Stimulated activated CD8-positive, alpha-beta memory T cell treated with anti-CD3 and anti-CD28 coated beads, Interleukin-12 subunit alpha, Interleukin-12 subunit beta, amount 100 ng/mL, for 24 hours (primary cell): Measurements from ENCODE around the gene FGF11.

Source experiments
- DNase-seq: peaks from one replicate; pipeline ENCODE4 v3.0.0-alpha.2; 2020; ENCODE audit errors: extremely low read depth

Gene FGF11

DNA sequence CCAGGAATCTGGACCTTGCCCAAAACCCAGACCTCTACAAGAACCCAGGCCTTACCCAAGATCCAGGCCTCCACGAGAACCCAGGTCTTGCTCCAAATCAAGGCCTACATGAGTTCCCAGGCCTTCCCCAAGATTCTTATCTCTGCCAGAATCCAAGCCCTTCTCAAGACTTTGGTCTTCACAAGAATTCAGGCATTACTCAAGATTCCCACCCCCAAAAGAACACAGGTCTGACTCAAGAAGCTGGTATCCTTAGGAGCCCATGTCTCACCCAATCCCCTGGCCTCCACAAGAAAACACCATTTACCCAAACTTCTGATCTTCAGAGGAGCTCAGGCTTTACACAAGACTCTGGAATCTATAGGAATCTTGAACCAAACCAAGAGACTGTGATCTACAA is 8.1 kb upstream of the FGF11 start:
- no peak for DNase-seq

DNA sequence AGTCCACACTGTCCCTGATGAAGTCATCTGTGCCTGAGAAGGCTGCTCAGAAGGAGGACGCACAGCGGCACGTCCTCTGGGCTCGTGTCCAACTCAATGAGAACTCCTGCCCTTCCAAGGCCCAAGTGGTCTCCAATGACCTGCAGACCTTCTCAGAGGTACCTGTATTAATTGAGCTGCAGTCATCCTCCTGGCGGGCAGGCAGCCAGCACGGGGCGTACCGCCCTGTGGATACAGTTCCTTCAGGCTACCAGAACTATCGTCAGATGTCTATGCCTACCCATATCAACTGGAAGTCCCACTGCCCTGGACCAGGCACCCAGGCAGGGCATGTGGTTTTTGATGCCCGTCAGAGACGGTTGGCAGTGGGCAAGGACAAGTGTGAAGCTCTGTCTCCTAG is 7.0 kb upstream of the FGF11 start:
- DNase-seq: no peak

DNA sequence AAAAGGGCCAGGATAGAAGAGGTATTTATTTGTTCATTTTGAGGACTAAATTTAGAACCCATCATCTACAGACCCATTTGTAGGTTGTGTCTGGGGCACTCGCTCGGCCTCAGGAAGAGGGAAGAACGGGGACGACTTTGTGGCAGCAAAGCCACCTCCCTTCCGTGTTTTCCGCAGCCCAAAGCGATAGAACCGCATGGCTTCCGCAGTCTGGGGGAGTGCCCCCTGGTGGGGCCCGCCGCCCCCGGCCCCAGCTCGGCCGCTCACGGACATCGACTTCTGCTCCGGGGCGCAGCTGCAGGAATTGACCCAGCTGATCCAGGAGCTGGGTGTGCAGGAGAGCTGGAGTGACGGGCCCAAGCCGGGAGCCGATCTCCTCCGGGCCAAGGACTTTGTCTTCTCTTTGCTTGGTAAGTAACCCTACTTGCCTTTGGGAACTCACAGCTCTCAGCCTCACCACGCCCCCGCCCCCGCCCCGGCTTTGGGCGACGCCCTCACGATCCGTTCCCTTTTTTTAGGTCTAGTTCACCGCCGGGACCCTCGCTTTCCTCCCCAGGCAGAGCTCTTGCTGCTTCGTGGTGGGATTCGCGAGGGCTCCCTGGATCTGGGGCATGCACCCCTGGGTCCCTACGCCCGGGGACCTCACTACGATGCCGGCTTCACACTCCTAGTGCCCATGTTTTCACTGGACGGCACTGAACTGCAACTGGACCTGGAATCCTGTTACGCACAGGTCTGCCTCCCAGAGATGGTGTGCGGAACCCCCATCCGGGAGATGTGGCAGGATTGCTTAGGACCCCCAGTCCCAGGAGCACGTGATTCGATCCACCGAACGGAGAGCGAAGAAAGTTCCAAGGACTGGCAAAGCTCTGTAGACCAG is 3.4 kb upstream of the FGF11 start:
- no peak for DNase-seq

DNA sequence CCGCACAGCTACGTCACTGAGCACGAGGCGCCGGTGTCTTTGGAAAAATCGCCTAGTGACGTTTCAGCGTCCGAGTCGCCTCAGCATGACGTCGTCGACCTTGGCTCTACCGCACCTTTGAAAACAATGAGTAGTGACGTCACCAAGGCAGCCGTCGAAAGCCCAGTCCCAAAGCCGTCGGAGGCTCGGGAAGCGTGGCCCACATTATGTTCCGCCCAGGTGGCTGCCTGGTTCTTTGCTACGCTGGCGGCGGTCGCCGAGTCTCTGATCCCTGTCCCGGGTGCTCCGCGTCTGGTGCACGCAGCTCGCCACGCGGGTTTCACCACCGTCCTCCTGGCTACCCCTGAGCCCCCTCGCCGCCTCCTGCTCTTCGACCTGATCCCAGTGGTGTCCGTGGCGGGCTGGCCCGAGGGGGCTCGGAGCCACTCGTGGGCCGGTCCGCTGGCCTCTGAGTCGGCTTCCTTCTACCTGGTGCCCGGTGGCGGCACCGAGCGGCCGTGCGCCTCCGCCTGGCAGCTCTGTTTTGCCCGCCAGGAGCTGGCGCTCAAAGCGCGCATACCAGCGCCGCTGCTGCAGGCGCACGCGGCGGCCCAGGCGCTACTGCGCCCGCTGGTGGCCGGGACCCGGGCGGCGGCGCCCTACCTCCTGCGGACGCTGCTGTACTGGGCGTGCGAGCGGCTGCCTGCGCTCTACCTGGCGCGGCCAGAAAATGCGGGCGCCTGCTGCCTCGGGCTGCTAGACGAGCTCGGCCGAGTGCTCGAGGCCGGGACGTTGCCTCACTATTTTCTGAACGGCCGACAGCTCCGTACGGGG is 2.5 kb upstream of the FGF11 start:
- peak; percentile 53 for DNase-seq

DNA sequence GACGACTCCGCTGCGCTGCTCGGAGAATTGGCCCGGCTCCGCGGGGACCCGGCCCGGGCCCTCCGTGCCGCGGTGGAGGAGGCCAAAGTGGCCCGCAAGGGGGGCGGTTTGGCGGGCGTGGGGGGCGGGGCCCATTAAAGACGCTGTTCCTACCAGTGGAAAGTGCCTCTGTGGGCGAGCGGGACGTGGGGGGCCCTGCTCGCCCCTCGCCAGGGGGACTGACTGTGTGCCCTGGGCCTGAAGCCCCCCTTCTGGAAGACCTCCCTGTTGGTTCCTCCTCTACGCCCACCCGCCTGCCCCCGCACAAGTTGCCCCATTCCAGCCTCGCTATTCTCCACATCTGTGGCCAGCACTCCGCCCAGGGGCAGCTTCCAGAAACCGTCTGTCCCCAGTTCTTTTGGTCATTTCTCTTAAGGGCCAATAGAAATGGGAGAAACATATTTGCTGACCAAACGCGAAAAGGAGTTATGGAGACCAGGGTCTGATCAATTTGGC is 1.9 kb upstream of the FGF11 start:
- DNase-seq: no peak

DNA sequence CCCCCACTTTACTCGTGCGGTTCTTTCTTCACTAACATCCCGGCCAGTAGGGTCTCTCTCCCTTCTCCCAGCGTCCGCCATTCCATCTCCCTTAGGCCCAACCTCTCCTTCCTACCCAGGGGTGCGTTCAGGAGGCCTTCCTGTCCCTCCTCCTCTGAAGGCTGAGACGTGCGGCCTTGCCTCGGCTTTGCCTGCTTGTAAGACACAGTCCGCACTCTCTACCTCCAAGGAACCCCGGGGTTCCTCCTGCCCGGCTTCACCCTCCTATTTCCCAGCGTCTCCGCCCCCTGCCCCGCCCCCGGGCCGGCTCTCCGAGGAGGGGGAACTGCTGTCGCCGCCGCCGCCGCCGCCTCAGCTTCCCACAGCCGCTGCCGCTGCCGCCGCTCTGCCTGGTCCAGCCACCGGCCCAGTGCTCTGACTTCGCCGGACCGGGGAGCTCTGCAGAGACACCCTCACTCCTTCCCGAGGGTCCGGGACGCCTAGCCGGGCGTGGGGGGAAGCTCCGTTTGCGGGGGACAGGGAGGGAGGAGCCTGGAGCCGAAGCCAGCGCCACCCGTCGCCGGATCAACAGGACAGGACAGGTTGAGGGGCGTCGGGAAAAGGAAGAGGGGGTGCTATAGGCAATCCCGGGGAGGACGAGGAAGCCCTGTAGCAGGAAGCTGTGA is 1.2 kb upstream of the FGF11 start:
- DNase-seq: no peak

DNA sequence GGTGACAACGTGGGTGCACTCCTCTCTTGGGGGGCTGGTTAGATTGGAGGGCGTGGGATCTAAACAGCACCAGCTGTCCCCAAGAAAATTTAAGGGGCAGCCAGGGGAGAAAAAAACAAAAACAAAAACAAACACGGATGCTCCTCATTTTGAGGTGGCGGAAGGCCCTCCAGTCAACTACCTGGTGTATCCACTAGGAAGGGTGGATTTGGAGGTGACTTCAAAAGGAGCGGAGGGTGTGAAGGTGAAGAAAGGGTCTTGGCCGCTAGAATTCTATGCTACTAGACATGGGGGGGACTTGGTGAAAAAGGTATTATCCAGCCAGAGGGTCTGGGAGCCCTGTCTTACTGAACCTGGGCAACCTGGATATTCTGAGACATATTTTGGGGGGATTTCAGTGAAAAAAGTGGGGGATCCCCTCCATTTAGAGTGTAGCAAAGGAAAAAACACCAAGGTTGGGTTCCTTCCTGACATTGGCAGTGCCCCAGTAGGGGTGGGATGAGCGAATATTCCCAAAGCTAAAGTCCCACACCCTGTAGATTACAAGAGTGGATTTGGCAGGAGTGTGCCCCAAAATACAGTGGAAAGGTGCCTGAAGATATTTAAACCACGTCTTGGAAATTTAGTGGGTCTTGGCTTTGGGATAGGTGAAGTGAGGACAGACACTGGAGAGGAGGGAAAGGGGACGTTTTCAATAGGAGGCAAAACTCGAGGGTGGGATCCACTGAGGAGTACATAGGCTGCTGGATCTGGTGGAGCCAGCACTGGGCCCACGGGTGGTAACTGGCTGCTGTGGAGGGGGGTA is 454 bp upstream of the FGF11 start:
- no peak for DNase-seq

DNA sequence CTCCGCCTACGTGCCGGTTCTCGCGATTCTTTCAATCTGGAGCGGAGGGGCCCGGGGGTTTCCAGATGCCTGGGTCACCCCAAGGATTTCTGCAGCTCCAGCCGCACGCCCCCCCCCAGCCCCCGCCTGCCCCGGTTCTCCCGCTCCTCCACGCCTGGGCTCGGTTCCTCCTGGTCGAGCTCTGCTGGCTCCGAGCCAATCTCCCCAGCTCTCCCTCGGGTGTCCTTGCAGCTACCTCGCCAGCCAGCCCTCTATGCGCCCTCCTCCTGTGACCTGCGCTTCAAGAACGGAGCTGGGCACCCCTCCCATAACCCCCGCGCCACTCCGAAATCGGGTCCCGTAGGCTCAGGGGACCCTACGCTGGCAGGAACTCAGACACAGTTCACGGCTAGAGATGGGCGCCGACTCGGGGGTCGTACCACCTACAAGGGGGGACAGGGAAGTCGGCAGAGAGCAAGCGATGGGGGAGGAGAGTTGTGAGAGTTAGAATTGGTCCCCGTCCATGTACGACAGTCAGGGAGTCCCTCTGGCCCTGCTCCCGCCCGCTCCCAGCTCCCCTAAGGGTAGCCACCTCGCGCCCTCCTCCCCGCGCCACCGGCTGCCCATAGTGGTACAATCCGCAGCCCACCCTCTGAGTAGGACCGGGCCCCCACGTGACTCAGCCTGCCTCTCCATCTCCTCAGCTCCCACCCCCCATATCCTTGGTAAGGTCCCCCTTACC is 961 bp downstream of the FGF11 start:
- DNase-seq: no peak

DNA sequence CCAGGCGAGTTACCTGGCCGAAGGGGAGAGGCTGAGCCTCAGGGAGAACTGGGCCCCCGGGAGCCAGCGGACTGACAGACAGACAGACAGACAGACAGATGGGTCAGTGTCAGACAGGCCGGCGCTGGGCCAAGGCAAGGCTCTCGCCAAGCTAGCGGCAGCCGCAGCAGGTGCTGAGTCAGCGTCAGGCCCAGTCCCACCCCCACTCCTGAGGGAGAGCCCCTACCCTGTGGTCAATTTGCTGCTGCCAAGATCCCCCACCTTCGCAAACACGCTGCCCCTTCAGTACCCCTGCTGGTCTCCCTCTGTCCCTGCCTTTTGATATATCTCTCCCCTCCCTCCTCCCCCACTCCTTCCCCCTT is 1.5 kb downstream of the FGF11 start:
- no peak for DNase-seq

DNA sequence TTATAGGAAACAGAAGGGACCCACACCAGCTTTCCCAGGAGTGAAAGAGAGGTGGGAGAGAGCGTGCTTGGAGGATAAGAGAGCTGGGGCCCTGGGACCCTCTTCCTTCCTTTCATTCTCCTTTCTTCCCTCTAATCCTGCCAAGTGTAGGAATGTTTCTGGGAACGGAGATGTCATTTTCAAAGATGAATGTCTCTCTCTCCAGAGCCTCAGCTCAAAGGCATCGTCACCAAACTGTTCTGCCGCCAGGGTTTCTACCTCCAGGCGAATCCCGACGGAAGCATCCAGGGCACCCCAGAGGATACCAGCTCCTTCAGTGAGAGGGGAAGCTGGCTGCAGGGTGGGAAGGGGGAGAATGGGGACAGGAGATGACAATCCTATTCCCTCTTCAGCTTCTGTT is 2.0 kb downstream of the FGF11 start:
- no peak for DNase-seq

- DNase-seq: no peak
These were observed 2.8 kb downstream of the FGF11 start for GRCh38 chr17:7442142-7442541.

- DNase-seq: no peak
These were observed 4.5 kb downstream of the FGF11 start for GRCh38 chr17:7443499-7444485.

- DNase-seq: no peak
These were observed 5.6 kb downstream of the FGF11 start, which contains the start of gene CHRNB1 for GRCh38 chr17:7444682-7445618. TSS of gene CHRNB1 (plus strand) at chr17:7445061. CDS start at chr17:7445128, 67 bp downstream.

- DNase-seq: no peak
These were observed 6.3 kb downstream of the FGF11 start for GRCh38 chr17:7445619-7445968.

DNA sequence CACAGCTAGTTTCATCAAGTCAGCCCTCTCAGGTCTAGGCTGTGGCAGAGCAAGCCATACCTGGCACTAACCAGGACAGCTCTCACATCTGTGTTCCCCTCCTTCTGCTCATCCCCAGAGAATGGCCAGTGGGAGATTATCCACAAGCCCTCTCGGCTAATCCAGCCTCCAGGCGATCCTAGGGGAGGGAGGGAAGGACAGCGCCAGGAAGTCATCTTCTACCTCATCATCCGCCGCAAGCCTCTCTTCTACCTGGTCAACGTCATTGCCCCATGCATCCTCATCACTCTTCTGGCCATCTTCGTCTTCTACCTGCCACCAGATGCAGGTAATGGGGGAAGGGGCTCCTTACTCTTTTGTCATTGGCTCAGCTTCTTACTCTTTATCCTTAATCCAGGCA is 9.1 kb downstream of the FGF11 start:
- DNase-seq: no peak

- DNase-seq: no peak
These were observed 20.7 kb downstream of the FGF11 start for GRCh38 chr17:7459961-7460545.

GRCh38 chr17:7460850-7461660 is 21.7 kb downstream of the FGF11 start:
- no peak for DNase-seq
